ENCODE measurements around the gene KCNG3. TPM values are rescaled to one million over a fixed set of nuclear protein-coding genes. Genes with fewer than 3 reads are reported as not detected.

The KCNG3 gene
- total RNA-seq, 1 donor from 2014 or later: 0.31 TPM

DNA sequence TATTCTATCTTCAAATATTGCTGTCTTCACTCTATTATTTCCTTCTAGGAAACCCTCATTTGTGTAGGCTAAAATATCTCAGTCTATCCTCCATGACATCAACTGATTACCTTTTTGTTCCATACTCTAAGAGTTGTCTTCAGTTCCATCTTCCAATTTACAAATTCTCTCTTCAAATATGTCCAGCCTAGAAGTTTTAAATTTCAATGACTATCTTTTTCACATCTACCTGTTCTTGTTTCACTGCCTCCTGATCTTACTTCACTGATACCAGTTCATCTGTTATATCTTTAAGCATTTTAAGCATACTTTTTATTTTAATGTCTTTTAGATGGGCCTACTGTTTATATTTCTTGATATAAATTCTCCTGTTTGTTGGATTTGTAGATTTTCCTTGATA, 79.1 kb downstream of the KCNG3 start:
- Mint-ChIP-seq H3K4me3 (ENCODE audit: low read depth) (no peak overlapping the region), H3K9me3 (ENCODE audit: low read depth) (peaks cover 15% of the 10 kb centered on the region), H3K27me3 (no peaks in the 10 kb centered on the region)

DNA sequence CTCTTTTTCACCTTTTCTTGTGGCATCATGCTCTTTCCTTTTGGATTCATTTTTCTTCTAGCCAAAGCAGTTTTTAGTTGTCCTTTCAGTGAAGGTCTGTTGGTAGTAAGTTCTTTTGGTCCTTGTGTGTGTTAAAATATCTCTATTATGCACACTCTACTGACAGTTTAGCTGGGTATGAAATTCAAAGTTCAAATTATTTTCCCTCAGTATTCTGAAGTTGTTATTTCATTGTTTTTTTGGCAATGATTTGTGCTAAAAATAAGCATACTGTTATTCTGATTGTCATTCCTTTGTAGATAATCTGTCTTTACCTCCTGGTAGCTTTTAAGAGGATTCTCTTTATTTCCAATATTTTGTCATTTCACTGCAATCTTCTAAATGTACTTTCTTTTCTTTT, 79.6 kb downstream of the KCNG3 start:
- TF ChIP-seq, protein P1, sequence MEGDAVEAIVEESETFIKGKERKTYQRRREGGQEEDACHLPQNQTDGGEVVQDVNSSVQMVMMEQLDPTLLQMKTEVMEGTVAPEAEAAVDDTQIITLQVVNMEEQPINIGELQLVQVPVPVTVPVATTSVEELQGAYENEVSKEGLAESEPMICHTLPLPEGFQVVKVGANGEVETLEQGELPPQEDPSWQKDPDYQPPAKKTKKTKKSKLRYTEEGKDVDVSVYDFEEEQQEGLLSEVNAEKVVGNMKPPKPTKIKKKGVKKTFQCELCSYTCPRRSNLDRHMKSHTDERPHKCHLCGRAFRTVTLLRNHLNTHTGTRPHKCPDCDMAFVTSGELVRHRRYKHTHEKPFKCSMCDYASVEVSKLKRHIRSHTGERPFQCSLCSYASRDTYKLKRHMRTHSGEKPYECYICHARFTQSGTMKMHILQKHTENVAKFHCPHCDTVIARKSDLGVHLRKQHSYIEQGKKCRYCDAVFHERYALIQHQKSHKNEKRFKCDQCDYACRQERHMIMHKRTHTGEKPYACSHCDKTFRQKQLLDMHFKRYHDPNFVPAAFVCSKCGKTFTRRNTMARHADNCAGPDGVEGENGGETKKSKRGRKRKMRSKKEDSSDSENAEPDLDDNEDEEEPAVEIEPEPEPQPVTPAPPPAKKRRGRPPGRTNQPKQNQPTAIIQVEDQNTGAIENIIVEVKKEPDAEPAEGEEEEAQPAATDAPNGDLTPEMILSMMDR (IDR thresholded peaks at IDR 0.05; ENCODE audit: unreplicated experiment): no peak
- H3K4me3 Mint-ChIP-seq (ENCODE audit: low read depth): no peak overlapping the region
- H3K4me1 Mint-ChIP-seq (ENCODE audit: low read depth): peaks cover 7% of the 10 kb centered on the region
- peaks cover 3% of the 10 kb centered on the region for H3K36me3 Mint-ChIP-seq (ENCODE audit: insufficient read depth)
- DNase-seq (ENCODE audit: low spot score, unreplicated experiment): no peak
- no peak overlapping the region for H3K27ac Mint-ChIP-seq
- no peaks in the 10 kb centered on the region for H3K27me3 Mint-ChIP-seq
- H3K9me3 Mint-ChIP-seq (ENCODE audit: low read depth): peaks cover 15% of the 10 kb centered on the region

More for the DNA sequence above, 79.1 kb downstream of the KCNG3 start:
- H3K36me3 Mint-ChIP-seq (ENCODE audit: insufficient read depth): peaks cover 3% of the 10 kb centered on the region
- H3K27ac Mint-ChIP-seq: no peak overlapping the region
- TF ChIP-seq, protein P1 (IDR thresholded peaks at IDR 0.05; ENCODE audit: unreplicated experiment): no peak
- peaks cover 7% of the 10 kb centered on the region for H3K4me1 Mint-ChIP-seq (ENCODE audit: low read depth)
- DNase-seq (ENCODE audit: low spot score, unreplicated experiment): no peak

DNA sequence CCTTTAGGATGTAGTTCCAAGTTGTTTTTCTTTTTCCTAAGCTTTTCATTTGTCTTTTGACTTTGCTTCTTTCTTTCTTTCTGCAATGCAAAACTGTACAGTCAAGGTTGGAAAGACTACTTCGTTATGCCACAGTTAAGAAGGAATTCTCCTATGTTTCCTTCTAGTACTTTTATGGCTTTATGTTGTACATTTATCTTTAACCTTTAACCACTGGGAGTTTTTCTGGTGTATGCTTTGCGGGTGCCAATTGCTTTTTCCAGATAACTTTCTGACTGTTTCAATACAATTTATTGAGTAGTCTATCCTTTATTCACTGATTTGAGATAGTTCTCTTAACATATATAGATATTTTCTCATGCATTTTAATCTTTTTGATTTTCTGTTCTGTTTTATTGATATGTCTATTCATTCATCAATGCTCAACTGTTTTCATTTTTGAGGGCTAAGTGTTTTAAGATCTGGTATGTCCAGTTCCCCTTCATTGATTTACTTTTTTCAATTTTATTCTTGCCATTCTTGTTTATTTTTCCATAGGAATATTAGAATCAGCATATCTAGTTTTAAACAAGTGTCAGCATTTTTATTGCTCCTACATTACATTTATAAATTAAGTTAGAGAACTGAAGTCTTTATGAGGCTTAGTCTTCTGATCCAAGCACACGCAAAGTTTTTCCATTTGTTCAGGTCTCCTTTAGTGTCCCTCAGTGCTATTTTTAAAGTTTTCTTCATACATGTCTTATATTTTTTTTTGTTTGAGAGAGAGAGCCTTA, 82.9 kb downstream of the KCNG3 start:
- Mint-ChIP-seq H3K36me3 (ENCODE audit: insufficient read depth) (peaks cover 3% of the 10 kb centered on the region), H3K4me3 (ENCODE audit: low read depth) (no peak overlapping the region)

DNA sequence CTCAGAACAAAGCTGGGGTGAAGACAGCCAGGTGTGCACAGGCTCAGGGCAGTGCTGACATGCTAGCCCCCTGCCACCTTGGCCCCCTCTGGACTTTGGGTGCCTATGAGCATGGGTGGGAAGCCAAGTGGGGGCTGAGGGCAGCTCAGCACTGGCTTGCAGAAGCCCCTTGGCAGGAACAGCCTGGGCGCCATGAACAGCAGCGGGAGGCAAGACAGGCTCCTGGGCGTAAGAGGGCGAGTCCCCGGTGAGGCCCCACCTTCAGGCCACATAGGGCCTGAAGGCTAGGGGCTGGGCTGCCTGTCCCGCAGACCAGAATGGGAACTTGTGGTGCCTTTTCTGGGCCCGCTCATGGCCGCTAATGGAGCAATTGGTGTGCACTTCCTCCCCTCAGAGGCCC, 85.8 kb downstream of the KCNG3 start:
- Mint-ChIP-seq H3K27ac (no peak overlapping the region), H3K27me3 (no peaks in the 10 kb centered on the region), H3K9me3 (ENCODE audit: low read depth) (no peaks in the 10 kb centered on the region), H3K36me3 (ENCODE audit: insufficient read depth) (no peaks in the 10 kb centered on the region), H3K4me1 (ENCODE audit: low read depth) (peaks cover 7% of the 10 kb centered on the region), H3K4me3 (ENCODE audit: low read depth) (no peak overlapping the region)
- no peak for DNase-seq (ENCODE audit: low spot score, unreplicated experiment)
- TF ChIP-seq, protein P1 (IDR thresholded peaks at IDR 0.05; ENCODE audit: unreplicated experiment): no peak

More for the DNA sequence above, 82.9 kb downstream of the KCNG3 start:
- Mint-ChIP-seq H3K27me3 (no peaks in the 10 kb centered on the region), H3K27ac (no peak overlapping the region), H3K4me1 (ENCODE audit: low read depth) (peaks cover 7% of the 10 kb centered on the region), H3K9me3 (ENCODE audit: low read depth) (peaks cover 15% of the 10 kb centered on the region)
- TF ChIP-seq, protein P1 (IDR thresholded peaks at IDR 0.05; ENCODE audit: unreplicated experiment): no peak
- no peak for DNase-seq (ENCODE audit: low spot score, unreplicated experiment)

DNA sequence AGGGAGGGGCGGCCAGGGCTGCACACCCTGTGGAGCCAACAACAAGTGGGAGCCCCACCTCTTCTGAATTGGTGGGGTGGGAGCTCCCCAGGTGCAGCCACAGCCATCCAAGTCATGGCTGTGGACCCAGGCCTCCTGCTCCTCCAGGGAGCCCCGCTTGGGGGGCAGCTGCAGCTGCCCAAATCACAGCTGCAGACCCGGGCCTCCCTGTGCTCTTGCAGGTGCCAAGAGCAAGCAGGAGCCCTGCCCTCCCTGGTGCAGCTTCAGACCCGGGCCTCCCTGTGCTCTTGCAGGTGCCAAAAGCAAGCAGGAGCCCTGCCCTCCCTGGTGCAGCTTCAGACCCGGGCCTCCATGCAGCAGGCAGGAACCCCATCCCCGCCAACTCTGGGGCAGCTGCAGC, 86.3 kb downstream of the KCNG3 start:
- Mint-ChIP-seq H3K27ac (no peak overlapping the region), H3K4me1 (ENCODE audit: low read depth) (peaks cover 7% of the 10 kb centered on the region), H3K9me3 (ENCODE audit: low read depth) (no peaks in the 10 kb centered on the region), H3K4me3 (ENCODE audit: low read depth) (no peak overlapping the region), H3K36me3 (ENCODE audit: insufficient read depth) (no peaks in the 10 kb centered on the region), H3K27me3 (no peaks in the 10 kb centered on the region)
- TF ChIP-seq, protein P1 (IDR thresholded peaks at IDR 0.05; ENCODE audit: unreplicated experiment): no peak
- no peak for DNase-seq (ENCODE audit: low spot score, unreplicated experiment)
